Renal pelvis (tissue), 4 donors: ENCODE measurements around the gene PADI6. TPM values are rescaled to one million over a fixed set of nuclear protein-coding genes. Genes with fewer than 3 reads are reported as not detected.
A peak's percentile ranks its signal among the peaks of the same experiment; 100 is the strongest.

Source experiments
- DNase-seq: peaks from one replicate; pipeline ENCODE4 v3.0.0-alpha.2; 2013
- polyA plus RNA-seq, 3 donors: library from polyadenylated mRNA; unstranded; fragments of 120-200 nt; gene quantifications; one replicate each; pipeline ENCODE4 v1.2.1, GENCODE V29; 2013; ENCODE audit not compliant: insufficient read length in 3 of 3

PADI6 gene
- polyA plus RNA-seq, 3 donors = not detected

GRCh38 chr1:17434016-17434415 lies 62.0 kb downstream of the PADI6 start:
- DNase-seq = no peak

GRCh38 chr1:17434601-17435000 lies 62.6 kb downstream of the PADI6 start:
- DNase-seq = no peak

GRCh38 chr1:17436380-17437174 lies 64.6 kb downstream of the PADI6 start:
- DNase-seq = no peak

GRCh38 chr1:17437260-17437579 lies 65.2 kb downstream of the PADI6 start:
- DNase-seq = no peak

GRCh38 chr1:17437580-17438317 lies 65.8 kb downstream of the PADI6 start:
- DNase-seq = peak; percentile 49

- peak; percentile 65 for DNase-seq
Observed at GRCh38 chr1:17438318-17439249, 66.6 kb downstream of the PADI6 start.

GRCh38 chr1:17439250-17440073 lies 67.5 kb downstream of the PADI6 start, which contains the start of gene RCC2:
Gene RCC2, minus strand, starts transcription at chr1:17439677. Its CDS starts 1,163 bp downstream, at chr1:17438514.
- DNase-seq = peak; percentile 80

- no peak for DNase-seq
Observed at GRCh38 chr1:17440074-17440826, 68.3 kb downstream of the PADI6 start.

- DNase-seq = no peak
Observed at GRCh38 chr1:17440827-17441168, 68.8 kb downstream of the PADI6 start.

GRCh38 chr1:17441265-17441992 lies 69.4 kb downstream of the PADI6 start:
- no peak for DNase-seq

- DNase-seq = no peak
Observed at GRCh38 chr1:17441993-17442357, 70.0 kb downstream of the PADI6 start.

- DNase-seq = no peak
Observed at GRCh38 chr1:17442841-17443240, 70.8 kb downstream of the PADI6 start.

GRCh38 chr1:17447501-17447992 lies 75.6 kb downstream of the PADI6 start:
- DNase-seq = no peak

Other genes with a start within 250 kb of the PADI6 start
- under 1 TPM; 0.06 to 0.22 (median 0.08) TPM for gene PADI1, start 167.1 kb upstream of the PADI6 start, polyA plus RNA-seq
- gene PADI3, start 123.1 kb upstream of the PADI6 start, polyA plus RNA-seq = under 1 TPM; 0.07 to 0.12 (median 0.09) TPM
- 1 to 10 TPM in 1 of 3 donors, under 1 TPM in 2; 0.88 to 1.4 (median 0.99) TPM for gene PADI4, start 64.0 kb upstream of the PADI6 start, polyA plus RNA-seq
- gene RCC2, start 67.5 kb downstream of the PADI6 start, polyA plus RNA-seq = 100 to 1,000 TPM in 2 of 3 donors, 10 to 100 TPM in 1; 86.0 to 103 (median 103) TPM
- gene ARHGEF10L, start 167.5 kb downstream of the PADI6 start, polyA plus RNA-seq = 10 to 100 TPM; 49.1 to 57.4 (median 56.4) TPM